NK-92 treated with Interleukin-12 subunit alpha and Interleukin-12 subunit beta, amount 100 ng/mL, for 24 hours (cell line): ENCODE results near the gene VAV2.

ENCODE experiments used
- DNase-seq: peaks from one replicate; lab custom pipeline; 2025; lab: John Stamatoyannopoulos, UW

Gene VAV2

GRCh38 chr9:133874060-133874657, 118.0 kb downstream of the VAV2 start:
- DNase-seq: no peak

- DNase-seq: no peak
These were observed 118.6 kb downstream of the VAV2 start for GRCh38 chr9:133873461-133873891.

GRCh38 chr9:133873009-133873408, 119.1 kb downstream of the VAV2 start:
- no peak for DNase-seq

- DNase-seq: no peak
These were observed 121.2 kb downstream of the VAV2 start for GRCh38 chr9:133870598-133871595.

- no peak for DNase-seq
These were observed 122.3 kb downstream of the VAV2 start for GRCh38 chr9:133869674-133870405.

- DNase-seq: no peak
These were observed 123.9 kb downstream of the VAV2 start for GRCh38 chr9:133868203-133868602.

- DNase-seq: no peak
These were observed 125.2 kb downstream of the VAV2 start for GRCh38 chr9:133866946-133867345.

- DNase-seq: no peak
These were observed 128.1 kb downstream of the VAV2 start for GRCh38 chr9:133864011-133864410.

GRCh38 chr9:133863257-133863592, 128.9 kb downstream of the VAV2 start:
- no peak for DNase-seq

GRCh38 chr9:133862585-133863256, 129.4 kb downstream of the VAV2 start:
- DNase-seq: no peak

- no peak for DNase-seq
These were observed 130.4 kb downstream of the VAV2 start for GRCh38 chr9:133861692-133862091.

- no peak for DNase-seq
These were observed 131.0 kb downstream of the VAV2 start for GRCh38 chr9:133861086-133861485.

GRCh38 chr9:133858771-133859170, 133.4 kb downstream of the VAV2 start:
- no peak for DNase-seq

- no peak for DNase-seq
These were observed 134.5 kb downstream of the VAV2 start for GRCh38 chr9:133857639-133858038.

- DNase-seq: no peak
These were observed 135.3 kb downstream of the VAV2 start for GRCh38 chr9:133856798-133857197.

- DNase-seq: no peak
These were observed 136.2 kb downstream of the VAV2 start for GRCh38 chr9:133855802-133856521.

GRCh38 chr9:133855371-133855770, 136.8 kb downstream of the VAV2 start:
- DNase-seq: no peak

- DNase-seq: no peak
These were observed 137.4 kb downstream of the VAV2 start for GRCh38 chr9:133854765-133855164.

- no peak for DNase-seq
These were observed 138.1 kb downstream of the VAV2 start for GRCh38 chr9:133854048-133854447.

- no peak for DNase-seq
These were observed 138.8 kb downstream of the VAV2 start for GRCh38 chr9:133853331-133853730.

- no peak for DNase-seq
These were observed 139.7 kb downstream of the VAV2 start for GRCh38 chr9:133852431-133852830.
